Measurements from ENCODE around the gene LUZP4.
"Not testable (repeated sequence)": the region's sequence is repeated elsewhere in the genome, so short reads cannot be mapped to it uniquely, and the experiment has no call there.

Gene LUZP4

DNA sequence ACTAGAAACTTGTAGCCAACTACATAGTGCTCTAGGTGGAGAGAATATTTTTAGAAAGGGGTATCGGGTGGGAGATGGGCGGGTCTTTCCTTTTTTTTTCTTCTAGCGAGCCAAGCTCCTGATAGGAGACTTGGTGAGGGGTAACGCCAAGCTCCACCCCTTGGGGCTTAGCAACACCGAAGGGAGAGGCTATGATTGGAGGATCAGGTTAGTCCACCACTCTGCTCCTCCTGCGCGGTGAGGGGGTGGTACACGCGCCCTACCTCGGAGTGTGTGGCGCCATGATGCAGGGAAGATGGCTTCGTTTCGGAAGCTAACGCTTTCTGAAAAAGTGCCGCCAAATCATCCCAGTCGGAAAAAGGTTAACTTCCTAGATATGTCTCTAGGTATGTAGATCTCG is at the start of gene LUZP4:
Gene LUZP4, plus strand, starts transcription at position 251 of the 400 bp plus-strand sequence. Its CDS starts 45 bp downstream, at position 296.
- DNase-seq (ENCODE audit: low read depth in 2 of 2), result no peak

DNA sequence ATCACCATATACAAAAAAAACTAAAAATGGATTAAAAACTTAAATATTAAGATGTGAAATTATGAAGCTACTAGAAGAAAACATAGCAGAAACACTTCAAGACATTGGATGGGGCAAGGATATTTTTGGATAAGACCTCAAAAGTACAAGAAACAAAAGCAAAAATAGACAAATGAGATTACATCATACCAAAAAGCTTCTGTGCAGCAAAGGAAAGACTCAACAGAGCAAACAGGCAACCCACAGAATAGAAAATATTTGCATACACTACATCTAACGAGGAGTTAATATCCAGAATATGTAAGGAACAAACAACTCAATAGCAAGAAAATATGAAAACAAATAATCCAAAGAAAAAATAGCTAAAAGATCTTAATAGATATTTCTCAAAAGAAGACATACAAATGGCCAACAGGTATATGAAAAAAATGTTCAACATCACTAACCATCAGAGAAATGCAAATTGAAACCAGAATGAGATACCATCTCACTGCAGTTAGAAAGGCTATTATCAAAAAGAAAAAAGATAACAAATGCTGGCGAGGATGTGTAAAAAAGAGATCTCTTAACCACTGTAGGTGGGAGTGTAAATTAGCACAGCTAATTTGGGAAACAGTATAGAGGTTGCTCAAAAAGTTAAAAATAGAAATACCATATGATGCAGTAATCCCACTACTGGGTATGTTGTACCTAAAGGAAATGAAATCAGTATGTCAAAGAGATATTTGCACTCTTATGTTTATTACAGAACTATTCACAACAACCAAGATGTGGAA is 37.9 kb upstream of the LUZP4 start:
- no peak for DNase-seq (ENCODE audit: low read depth in 2 of 2)

DNA sequence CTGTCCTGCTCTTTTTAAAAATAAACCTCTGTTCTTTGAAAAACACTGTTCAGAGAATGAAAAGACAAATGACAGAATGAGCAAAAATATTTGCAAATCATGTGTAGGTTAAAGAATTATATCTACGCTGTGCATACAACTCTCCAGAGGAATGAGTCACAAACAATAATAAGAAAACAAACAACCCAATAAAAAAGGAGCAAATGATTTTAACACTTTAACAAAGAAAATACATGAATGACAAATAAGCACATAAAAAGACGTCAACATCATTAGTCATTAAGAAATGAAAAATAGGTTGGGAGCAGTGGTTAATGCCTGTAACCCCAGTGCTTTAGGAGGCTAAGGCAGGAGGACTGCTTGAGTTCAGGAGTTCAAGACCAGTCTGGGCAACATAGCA is 34.5 kb upstream of the LUZP4 start:
- DNase-seq (ENCODE audit: low read depth in 2 of 2), result no peak

DNA sequence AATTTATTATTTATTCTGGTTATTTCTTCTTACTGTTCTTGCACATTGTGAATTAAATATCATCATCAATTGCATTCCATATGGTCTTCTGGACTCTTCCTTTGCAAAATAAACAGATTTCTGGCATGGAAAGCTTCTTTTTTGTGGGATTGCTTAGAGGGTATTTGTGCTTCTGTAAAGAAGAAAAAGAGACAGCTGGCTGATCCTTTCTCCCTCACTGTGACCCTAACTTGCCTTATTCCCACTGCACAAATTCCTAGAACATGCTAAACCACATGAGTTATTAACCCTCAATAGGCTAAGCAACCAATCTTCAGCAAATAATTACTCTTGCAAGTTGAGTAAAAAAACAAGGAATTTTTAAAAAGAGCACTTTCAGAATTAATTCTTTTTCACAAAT is 31.8 kb upstream of the LUZP4 start:
- DNase-seq (ENCODE audit: low read depth in 2 of 2), result no peak

DNA sequence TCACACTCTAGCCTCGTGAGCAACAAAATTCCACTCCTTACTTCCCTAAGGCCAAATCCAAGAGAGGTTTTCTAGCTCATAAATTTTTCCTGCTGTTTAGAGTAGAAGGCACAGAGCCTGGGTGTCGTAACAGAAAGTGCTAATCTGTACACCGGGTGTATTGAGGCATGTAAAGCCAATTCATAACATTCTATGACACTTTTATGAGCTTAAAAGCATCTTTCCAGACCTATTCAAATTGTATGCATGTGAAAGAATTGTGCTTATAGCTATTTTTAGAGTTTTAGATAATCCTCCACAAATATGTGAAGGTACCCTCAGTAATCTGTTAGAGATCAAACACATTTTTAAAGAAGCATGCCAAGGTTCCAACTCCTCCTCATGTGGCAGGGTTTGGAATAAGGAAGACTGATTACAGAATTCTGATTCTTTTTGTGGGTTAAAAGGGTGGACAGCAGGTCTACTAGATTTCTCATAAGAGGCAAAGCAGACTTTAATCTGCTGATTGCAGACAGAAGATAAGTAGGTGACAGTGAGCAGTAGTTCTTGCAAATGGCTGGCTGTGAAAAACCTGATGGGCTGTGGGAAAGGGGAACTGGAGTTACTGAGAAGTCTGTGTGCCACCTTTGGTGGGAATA is 30.2 kb upstream of the LUZP4 start:
- peak in 1 of 2 experiments; percentile 14 for DNase-seq (ENCODE audit: low read depth in 2 of 2)

- DNase-seq (ENCODE audit: low read depth in 2 of 2), result no peak
These were observed 29.2 kb upstream of the LUZP4 start for GRCh38 chrX:115260330-115260729.

GRCh38 chrX:115261148-115261547 is 28.4 kb upstream of the LUZP4 start:
- DNase-seq (ENCODE audit: low read depth in 2 of 2), result no peak

DNA sequence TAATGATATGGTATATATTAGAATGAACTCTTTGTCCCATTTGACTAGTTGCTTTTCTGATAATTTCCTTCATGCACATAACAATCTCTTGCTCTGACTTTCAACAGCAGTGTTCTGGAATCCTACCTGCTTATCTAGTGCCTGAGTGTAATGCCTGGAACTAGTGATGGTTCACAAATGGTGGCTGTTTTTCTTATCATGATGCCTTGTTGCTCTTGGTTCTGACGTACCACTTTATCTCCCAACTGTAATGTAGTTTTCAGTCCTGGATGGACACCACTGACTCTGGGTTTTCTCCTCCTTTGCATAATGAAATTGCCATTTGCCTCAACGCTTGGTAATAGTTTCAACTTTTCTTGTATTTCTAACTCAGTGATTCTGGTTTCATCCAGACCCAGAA is 25.5 kb upstream of the LUZP4 start:
- DNase-seq (ENCODE audit: low read depth in 2 of 2), result no peak

- no peak for DNase-seq (ENCODE audit: low read depth in 2 of 2)
These were observed 23.2 kb upstream of the LUZP4 start for GRCh38 chrX:115266300-115266699.

DNA sequence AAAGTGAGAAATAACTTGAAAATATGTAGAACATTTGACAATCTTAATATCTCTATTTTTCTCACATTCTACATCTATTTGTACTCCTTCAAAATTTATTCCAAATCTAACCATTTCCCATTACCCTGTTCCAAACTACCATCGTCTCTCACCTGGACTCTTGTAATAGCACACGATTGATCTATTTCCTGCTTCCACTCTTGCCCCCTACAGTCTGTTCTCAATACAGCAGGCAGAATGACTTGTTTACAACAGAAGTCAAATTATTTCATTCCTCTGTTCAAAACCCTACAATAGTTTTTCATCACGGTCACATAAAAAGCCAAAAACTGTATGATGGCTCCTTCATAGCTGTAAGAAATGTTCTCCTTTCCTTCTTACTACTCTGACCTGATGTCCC is 21.1 kb upstream of the LUZP4 start:
- no peak for DNase-seq (ENCODE audit: low read depth in 2 of 2)

DNA sequence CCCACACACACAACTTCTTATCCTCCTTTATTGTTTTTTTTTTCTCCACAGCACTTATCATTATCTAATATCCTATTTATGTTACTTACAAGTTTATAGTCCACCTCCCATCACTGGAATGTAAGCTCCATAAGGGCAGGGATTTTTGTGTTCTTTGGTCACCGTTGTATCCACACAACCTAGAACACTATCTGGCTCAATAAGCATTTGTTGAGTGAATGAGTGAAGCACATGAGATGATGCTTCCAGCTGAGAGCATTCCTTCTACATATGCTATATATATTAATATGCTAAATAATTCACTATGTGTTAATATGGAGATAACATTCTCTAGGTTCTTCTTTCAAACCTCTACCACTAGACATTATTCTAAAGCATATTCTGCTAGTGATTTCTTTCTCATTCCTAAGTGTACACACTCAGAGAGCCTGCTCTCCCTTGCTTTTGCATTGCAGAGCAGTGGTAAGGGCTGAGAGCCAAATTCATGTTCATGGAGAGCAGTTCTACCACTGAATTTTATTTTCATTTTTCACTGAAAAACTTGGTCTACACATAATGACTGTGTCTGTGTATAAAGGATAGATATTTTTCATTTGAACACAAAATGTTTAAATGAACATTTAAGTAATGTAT is 20.3 kb upstream of the LUZP4 start:
- DNase-seq (ENCODE audit: low read depth in 2 of 2), result no peak

- DNase-seq (ENCODE audit: low read depth in 2 of 2), result no peak
These were observed 4.6 kb upstream of the LUZP4 start for GRCh38 chrX:115284877-115285276.

DNA sequence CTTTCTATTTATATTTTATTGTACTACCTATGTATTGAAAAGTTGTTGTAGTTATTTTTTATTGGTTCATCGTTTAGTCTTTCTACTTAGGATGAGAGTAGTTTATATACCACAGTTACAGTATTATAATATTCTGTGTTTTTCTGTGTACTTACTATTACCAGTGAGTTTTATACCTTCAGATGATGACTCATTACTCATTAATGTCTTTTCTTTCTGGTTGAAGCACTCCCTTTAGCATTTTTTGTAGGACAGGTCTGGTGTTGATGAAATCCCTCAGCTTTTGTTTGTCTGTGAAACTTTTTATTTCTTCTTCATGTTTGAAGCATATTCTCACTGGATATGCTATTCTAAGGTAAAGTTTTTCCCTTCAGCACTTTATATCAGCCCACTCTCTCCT is 7.7 kb downstream of the LUZP4 start:
- no peak for DNase-seq (ENCODE audit: low read depth in 2 of 2)

DNA sequence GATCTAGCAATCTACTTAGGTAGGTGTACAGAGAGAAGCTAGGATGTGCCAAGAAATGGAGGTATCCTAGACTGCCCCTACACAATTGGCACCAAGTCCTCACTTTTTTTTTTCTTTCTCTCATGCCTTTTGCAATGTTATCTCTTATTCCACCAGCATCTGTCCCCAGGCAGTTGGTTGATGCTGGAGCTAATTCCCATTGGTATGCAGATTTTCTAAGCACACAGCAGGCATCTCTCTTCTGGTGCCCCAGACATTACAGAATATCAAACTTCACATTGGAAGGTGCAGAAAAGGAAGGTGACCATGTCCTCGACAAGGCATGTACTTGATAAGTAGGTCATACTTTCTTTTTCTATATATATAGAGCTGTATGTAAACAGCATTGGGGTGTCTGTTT is 21.6 kb downstream of the LUZP4 start:
- no peak for DNase-seq (ENCODE audit: low read depth in 2 of 2)

- DNase-seq (ENCODE audit: low read depth in 2 of 2), result no peak
These were observed 22.1 kb downstream of the LUZP4 start for GRCh38 chrX:115311601-115312001.

DNA sequence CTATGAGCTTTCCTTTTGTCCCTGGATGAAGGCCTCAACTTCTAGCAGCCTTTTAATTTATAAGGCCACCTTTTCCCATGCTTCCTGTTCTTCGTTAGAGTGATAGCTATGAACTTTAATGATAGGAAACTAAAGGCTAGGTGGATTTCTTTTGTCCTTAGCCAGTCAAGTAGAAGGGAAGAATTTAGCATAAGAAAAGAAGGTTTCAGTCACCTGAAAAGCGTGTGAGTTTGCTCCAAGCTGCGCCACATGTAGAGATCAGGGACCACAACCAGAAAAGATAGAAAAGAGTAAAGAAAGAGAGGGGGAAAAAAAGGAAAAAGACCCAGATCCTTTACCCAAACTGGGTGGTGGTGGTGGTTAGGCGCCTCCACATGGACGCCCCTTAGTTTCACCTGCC is 28.6 kb downstream of the LUZP4 start:
- DNase-seq (ENCODE audit: low read depth in 2 of 2), result no peak

DNA sequence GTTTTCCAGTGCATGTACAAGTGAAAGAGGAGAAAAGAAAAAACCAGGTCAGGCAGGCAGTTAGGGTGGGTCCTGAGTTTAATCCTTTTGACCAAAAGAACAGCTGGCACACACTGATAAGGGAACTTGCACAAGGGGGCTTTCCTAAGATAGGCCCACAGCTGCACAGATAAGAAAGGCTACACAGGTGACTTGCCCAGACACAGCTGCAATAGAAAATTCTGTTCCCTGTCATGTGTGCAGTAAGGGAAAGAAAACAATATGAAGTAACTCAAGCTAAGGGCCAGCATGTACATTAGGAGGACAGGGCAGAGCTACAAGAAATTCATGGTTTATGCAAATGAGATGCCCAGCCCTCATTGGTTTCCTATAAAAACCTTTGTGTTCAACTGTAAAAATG is 32.9 kb downstream of the LUZP4 start:
- no peak for DNase-seq (ENCODE audit: low read depth in 2 of 2)

GRCh38 chrX:115324194-115324593 is 34.7 kb downstream of the LUZP4 start:
- no peak for DNase-seq (ENCODE audit: low read depth in 2 of 2)

DNA sequence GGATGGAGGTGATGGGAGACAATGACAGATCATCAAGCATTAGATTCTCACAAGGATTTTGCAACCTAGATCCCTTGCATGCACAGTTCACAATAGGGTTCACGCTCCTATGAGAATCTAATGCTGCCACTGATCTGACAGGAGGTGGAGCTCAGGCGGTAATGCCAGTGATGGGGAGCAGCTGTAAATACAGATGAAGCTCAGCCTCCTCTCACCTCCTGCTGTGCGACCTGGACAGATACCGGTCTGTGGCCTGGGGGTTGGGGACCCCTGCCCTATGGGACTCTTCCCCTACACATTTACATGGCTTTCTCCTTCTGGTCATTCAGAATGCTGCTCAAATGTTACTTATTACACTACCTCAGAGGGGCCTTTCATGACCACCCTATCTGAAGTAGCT is 39.8 kb downstream of the LUZP4 start:
- DNase-seq (ENCODE audit: low read depth in 2 of 2), result not testable (repeated sequence)

DNA sequence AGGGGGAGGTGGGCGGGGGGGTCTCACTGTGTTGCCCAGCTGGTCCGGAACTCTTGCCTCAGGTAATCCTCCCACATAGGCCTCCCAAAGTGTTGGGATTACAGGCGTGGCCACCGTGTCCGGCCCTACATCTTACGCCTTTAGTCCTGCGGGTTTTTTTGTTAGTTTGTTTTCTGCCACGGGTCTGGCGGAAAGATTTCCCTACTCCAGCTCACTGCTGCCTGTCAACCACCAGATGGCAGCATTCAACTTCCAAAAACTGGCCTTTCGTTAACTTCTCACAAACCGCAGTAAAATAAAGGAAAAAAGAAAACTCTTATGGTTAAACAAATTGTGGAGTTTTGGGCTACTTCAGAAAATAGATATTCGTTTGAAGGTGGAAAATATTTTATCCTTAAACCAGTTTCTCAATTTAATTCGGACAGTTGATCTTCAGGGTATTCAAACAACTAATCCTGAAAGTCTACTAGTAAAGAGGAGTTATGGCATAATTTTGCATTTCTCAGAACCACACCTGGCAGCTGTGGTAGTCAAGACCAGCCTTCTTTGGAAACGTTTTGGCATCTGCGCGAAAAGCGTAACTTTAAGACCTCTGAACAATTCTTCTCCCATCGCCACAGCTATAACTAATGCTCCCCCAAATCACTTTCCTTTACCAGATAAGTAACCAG is 41.1 kb downstream of the LUZP4 start:
- no peak for DNase-seq (ENCODE audit: low read depth in 2 of 2)

- DNase-seq (ENCODE audit: low read depth in 2 of 2), result no peak
These were observed 43.3 kb downstream of the LUZP4 start for GRCh38 chrX:115332832-115333231.

DNA sequence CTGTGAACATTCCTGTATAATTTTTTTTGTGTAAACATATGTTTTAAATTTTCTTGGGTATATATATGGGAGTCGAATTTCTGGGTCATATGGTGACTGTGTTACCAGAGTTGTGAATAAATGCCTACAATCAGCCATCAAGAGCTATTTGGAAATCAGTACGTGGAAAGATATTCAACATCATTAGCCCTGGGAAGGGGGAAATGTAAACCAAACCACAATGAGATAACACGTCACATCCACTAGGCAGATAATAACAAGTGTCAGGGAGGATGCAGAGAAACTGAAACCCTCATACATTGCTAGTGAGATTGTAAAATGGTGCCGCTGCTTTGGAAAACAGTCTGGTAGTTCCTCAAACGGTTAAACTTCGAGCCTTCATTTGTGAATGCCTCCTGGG is 43.9 kb downstream of the LUZP4 start:
- no peak for DNase-seq (ENCODE audit: low read depth in 2 of 2)
